Measurements from ENCODE around the gene PRPF19. TPM values are rescaled to one million over a fixed set of nuclear protein-coding genes. Genes with fewer than 3 reads are reported as not detected.
A peak's percentile ranks its signal among the peaks of the same experiment; 100 is the strongest.

Gene PRPF19
- total and polyA plus RNA-seq, 7 donors, result 37.1 to 92.3 (median 41.2) TPM

DNA sequence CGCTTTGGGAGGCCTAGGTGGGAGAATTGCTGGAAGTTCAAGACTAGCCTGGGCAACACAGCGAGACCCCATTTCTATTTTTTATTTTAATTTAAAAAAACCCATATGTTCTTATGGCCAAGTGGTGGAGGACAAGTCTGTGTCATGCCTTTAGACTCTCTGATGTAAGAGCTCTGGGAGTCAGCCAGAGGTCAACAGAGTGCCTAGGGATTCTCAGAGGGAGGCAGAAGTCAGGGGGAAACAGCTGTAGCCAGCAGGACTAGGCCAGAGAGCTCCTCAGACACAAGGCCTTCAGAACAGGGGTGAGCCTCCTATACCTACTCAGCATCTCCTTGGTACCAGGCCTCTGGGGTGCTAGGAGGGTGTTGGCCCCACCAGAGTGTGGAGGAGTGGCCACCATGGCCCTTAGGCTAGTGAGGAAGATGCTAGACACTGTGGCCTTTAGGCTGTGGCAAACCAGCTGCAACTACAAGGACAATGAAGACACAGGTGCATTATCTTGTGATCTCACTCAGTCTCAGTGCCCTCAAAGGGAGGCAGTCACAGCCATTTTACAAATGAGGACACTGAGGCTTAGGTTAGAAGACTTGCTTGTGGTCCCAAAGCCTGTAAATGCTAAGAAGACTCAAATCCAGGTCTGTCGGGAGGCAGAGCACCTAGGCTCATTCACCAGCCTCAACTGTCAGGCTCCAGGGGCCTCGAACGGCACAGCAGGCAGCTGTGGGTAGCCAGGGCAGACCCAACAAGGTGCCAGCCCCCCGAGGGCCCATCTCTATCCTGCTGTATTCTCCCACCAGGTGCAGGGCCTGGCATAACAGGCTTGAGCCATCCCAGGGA is 34.0 kb downstream of the PRPF19 start:
- Histone ChIP-seq H3K27ac (no peak overlapping the region), H3K27me3 (no peaks in the 10 kb centered on the region), H3K9me3 (no peaks in the 10 kb centered on the region), H3K4me3 (no peak overlapping the region), H3K4me1 (no peaks in the 10 kb centered on the region), H3K36me3 (no peaks in the 10 kb centered on the region)
- peak; percentile 77 for DNase-seq
- intact Hi-C loops (cut with DNase I), result no loop called here
- WGBS, 2 donors, result 85 to 89% methylated on average over 6 of the region's 6 CpGs
- TF ChIP-seq POLR2A (IDR thresholded peaks at IDR 0.05) (no peak), EP300 (IDR thresholded peaks at IDR 0.05) (no peak), POLR2AphosphoS5 (IDR thresholded peaks at IDR 0.05) (no peak)
- TF ChIP-seq, protein P1, sequence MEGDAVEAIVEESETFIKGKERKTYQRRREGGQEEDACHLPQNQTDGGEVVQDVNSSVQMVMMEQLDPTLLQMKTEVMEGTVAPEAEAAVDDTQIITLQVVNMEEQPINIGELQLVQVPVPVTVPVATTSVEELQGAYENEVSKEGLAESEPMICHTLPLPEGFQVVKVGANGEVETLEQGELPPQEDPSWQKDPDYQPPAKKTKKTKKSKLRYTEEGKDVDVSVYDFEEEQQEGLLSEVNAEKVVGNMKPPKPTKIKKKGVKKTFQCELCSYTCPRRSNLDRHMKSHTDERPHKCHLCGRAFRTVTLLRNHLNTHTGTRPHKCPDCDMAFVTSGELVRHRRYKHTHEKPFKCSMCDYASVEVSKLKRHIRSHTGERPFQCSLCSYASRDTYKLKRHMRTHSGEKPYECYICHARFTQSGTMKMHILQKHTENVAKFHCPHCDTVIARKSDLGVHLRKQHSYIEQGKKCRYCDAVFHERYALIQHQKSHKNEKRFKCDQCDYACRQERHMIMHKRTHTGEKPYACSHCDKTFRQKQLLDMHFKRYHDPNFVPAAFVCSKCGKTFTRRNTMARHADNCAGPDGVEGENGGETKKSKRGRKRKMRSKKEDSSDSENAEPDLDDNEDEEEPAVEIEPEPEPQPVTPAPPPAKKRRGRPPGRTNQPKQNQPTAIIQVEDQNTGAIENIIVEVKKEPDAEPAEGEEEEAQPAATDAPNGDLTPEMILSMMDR (IDR thresholded peaks at IDR 0.05), result no peak

DNA sequence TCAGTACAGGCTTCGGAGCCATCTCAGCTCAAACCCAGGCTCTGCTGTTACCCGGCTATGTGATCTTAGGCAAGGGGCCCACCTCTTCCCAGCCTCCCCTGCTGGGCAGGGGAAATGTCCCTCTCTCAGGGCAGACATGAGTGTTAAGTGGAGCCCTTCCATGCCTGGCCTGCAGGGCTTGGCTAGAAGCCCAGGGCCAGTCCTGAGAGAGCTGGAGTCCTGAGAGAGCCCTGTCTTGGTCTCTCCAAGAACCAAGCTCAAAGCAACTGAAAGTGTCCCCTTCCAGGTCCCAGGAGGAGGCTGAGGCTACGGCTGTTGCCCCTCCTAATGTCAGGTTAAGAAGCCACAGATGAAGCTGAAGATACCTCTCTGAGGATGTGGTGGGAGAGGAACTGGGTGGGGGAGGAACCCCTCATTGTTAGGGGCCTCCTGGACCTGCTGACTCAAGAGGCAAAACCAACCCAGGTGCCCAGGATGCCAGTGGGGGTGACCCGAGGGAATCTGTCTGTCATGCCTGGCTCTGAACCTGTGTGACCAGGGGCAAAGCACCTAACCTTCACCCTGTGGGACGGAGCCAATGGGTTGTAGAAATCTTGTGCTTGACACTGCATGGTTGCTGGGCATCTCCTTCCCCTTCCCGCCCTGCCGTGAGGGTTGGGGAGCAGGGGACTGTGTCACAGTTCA is 34.9 kb downstream of the PRPF19 start:
- Histone ChIP-seq H3K4me3 (no peak overlapping the region), H3K36me3 (no peaks in the 10 kb centered on the region), H3K9me3 (no peaks in the 10 kb centered on the region), H3K27ac (no peak overlapping the region), H3K4me1 (no peaks in the 10 kb centered on the region), H3K27me3 (no peaks in the 10 kb centered on the region)
- WGBS, 2 donors, result 73 to 85% methylated on average over 7 of the region's 7 CpGs
- intact Hi-C loops (cut with DNase I), result no loop called here
- peak; percentile 60 for DNase-seq
- no peak for TF ChIP-seq POLR2AphosphoS5 (IDR thresholded peaks at IDR 0.05)
- TF ChIP-seq POLR2A (IDR thresholded peaks at IDR 0.05), result no peak
- no peak for TF ChIP-seq EP300 (IDR thresholded peaks at IDR 0.05)
- TF ChIP-seq, protein P1 (IDR thresholded peaks at IDR 0.05), result no peak

DNA sequence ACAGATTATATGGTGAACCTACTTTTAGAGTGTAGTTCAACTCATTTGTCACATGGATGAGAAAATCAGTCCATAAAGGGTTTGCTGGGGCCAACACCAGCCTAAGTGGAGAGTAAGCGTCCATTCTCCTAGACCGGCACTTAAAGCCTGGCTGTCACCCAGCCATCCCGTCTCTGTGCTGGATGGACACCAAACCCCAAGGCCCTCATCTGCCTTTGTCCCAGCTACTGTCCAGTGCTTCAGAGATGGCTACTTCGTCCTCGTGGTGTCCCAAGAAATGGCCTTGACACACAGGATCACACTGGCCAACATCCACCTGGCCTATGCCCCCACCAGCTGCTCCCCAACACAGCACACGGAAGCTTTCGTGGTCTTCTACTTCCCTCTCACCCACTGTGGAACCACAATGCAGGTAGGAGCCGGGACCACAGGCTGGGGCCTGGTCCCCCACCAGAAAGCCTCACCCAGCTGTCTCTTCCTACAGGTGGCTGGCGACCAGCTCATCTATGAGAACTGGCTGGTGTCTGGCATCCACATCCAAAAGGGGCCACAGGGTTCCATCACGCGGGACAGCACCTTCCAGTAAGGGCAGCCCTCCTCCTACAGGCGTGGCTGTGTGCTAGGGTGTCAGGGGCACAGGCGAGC is 35.5 kb downstream of the PRPF19 start:
- no peak overlapping the region for H3K4me3 ChIP-seq
- no peaks in the 10 kb centered on the region for H3K36me3 ChIP-seq
- WGBS, 2 donors, result 72 to 80% methylated on average over 13 of the region's 13 CpGs
- no peaks in the 10 kb centered on the region for H3K9me3 ChIP-seq
- no peak overlapping the region for H3K27ac ChIP-seq
- peak; percentile 50 for DNase-seq
- TF ChIP-seq, protein P1 (IDR thresholded peaks at IDR 0.05), result no peak
- TF ChIP-seq EP300 (IDR thresholded peaks at IDR 0.05), result no peak
- no peak for TF ChIP-seq POLR2AphosphoS5 (IDR thresholded peaks at IDR 0.05)
- no peak for TF ChIP-seq POLR2A (IDR thresholded peaks at IDR 0.05)
- H3K4me1 ChIP-seq, result no peaks in the 10 kb centered on the region
- H3K27me3 ChIP-seq, result no peaks in the 10 kb centered on the region
- intact Hi-C loops (cut with DNase I), result no loop called here

DNA sequence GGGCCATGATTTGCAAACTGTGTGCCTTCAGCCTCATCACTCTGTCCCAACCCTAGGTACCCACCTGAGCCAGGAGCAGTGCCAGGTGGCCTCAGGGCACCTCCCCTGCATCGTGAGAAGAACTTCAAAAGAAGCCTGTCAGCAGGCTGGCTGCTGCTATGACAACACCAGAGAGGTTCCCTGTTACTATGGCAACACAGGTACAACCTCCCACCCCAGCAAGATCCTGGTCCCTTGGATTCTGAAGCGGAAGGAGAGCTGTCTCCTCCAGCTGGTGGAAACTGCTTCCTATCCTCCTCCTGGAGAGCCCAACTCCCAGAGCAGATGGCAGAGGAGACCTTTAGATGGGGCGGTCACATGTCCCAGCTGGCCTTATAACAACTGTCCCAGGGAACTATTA is 36.1 kb downstream of the PRPF19 start:
- H3K27ac ChIP-seq, result no peak overlapping the region
- peak; percentile 32 for DNase-seq
- intact Hi-C loops (cut with DNase I), result no loop called here
- TF ChIP-seq, protein P1 (IDR thresholded peaks at IDR 0.05), result no peak
- TF ChIP-seq POLR2A (IDR thresholded peaks at IDR 0.05), result no peak
- no peak for TF ChIP-seq EP300 (IDR thresholded peaks at IDR 0.05)
- no peak for TF ChIP-seq POLR2AphosphoS5 (IDR thresholded peaks at IDR 0.05)
- H3K4me1 ChIP-seq, result no peaks in the 10 kb centered on the region
- no peaks in the 10 kb centered on the region for H3K27me3 ChIP-seq
- H3K9me3 ChIP-seq, result no peaks in the 10 kb centered on the region
- WGBS, 2 donors, result 60 to 72% methylated on average over 3 of the region's 3 CpGs
- H3K4me3 ChIP-seq, result no peak overlapping the region
- H3K36me3 ChIP-seq, result no peaks in the 10 kb centered on the region
